ENCODE measurements around the gene ZCCHC2.

The ZCCHC2 gene

GRCh38 chr18:62607302-62607701, 84.5 kb downstream of the ZCCHC2 start:
- TF ChIP-seq CTCF (IDR thresholded peaks at IDR 0.05; ENCODE audit: extremely low read depth, insufficient read depth, missing control alignments) = no peak
- in situ Hi-C loops (cut with MboI; ENCODE audit: low pct_unique_long_range_greater_than_20kb, low sequenced_read_pairs, unreplicated experiment) = loop anchor here (25.0 kb wide), 1 partner anchor 380 kb away; no protein-coding TSS in a partner anchor
- DNase-seq (ENCODE audit: low spot score) = no peak

GRCh38 chr18:62607708-62608428, 85.0 kb downstream of the ZCCHC2 start:
- DNase-seq (ENCODE audit: low spot score) = no peak
- no peak for TF ChIP-seq CTCF (IDR thresholded peaks at IDR 0.05; ENCODE audit: extremely low read depth, insufficient read depth, missing control alignments)
- in situ Hi-C loops (cut with MboI; ENCODE audit: low pct_unique_long_range_greater_than_20kb, low sequenced_read_pairs, unreplicated experiment) = loop anchor here (25.0 kb wide), 1 partner anchor 379 kb away; no protein-coding TSS in a partner anchor

- in situ Hi-C loops (cut with MboI; ENCODE audit: low pct_unique_long_range_greater_than_20kb, low sequenced_read_pairs, unreplicated experiment) = loop anchor here (25.0 kb wide), 1 partner anchor 378 kb away; no protein-coding TSS in a partner anchor
- TF ChIP-seq CTCF (IDR thresholded peaks at IDR 0.05; ENCODE audit: extremely low read depth, insufficient read depth, missing control alignments) = no peak
- no peak for DNase-seq (ENCODE audit: low spot score)
These were observed 86.9 kb downstream of the ZCCHC2 start for GRCh38 chr18:62609764-62610163.

GRCh38 chr18:62610351-62610700, 87.5 kb downstream of the ZCCHC2 start:
- no peak for TF ChIP-seq CTCF (IDR thresholded peaks at IDR 0.05; ENCODE audit: extremely low read depth, insufficient read depth, missing control alignments)
- in situ Hi-C loops (cut with MboI; ENCODE audit: low pct_unique_long_range_greater_than_20kb, low sequenced_read_pairs, unreplicated experiment) = loop anchor here (25.0 kb wide), 1 partner anchor 377 kb away; no protein-coding TSS in a partner anchor
- DNase-seq (ENCODE audit: low spot score) = no peak

GRCh38 chr18:62610701-62611411, 88.0 kb downstream of the ZCCHC2 start:
- in situ Hi-C loops (cut with MboI; ENCODE audit: low pct_unique_long_range_greater_than_20kb, low sequenced_read_pairs, unreplicated experiment) = loop anchor here (25.0 kb wide), 1 partner anchor 376 kb away; no protein-coding TSS in a partner anchor
- no peak for DNase-seq (ENCODE audit: low spot score)
- no peak for TF ChIP-seq CTCF (IDR thresholded peaks at IDR 0.05; ENCODE audit: extremely low read depth, insufficient read depth, missing control alignments)

- in situ Hi-C loops (cut with MboI; ENCODE audit: low pct_unique_long_range_greater_than_20kb, low sequenced_read_pairs, unreplicated experiment) = loop anchor here (25.0 kb wide), 1 partner anchor 376 kb away; no protein-coding TSS in a partner anchor
- no peak for TF ChIP-seq CTCF (IDR thresholded peaks at IDR 0.05; ENCODE audit: extremely low read depth, insufficient read depth, missing control alignments)
- no peak for DNase-seq (ENCODE audit: low spot score)
These were observed 88.8 kb downstream of the ZCCHC2 start for GRCh38 chr18:62611453-62612288.
